Esophagus (tissue), 2 donors: Measurements from ENCODE around the gene UBE2I. TPM values are rescaled to one million over a fixed set of nuclear protein-coding genes. Genes with fewer than 3 reads are reported as not detected.
A peak's percentile ranks its signal among the peaks of the same experiment; 100 is the strongest.

Experiments used
- H3K27ac ChIP-seq, 2 donors: one replicate each; pipeline ENCODE4 v1.5.1; 2013; ENCODE audit warnings: low read depth in 2 of 2, mild to moderate bottlenecking in 2 of 2, inconsistent platforms in 1 of 2, low read length in 1 of 2, moderate library complexity in 1 of 2
- H3K27me3 ChIP-seq, 2 donors: one replicate each; pipeline ENCODE4 v1.6.1; 2013; ENCODE audit warnings: low read length in 2 of 2, control low read depth in 1 of 2, mild to moderate bottlenecking in 1 of 2; ENCODE audit not compliant: insufficient read depth in 2 of 2, control insufficient read depth in 1 of 2
- H3K36me3 ChIP-seq, 2 donors: one replicate each; pipeline ENCODE4 v1.6.1; 2013; ENCODE audit warnings: low read length in 1 of 2; ENCODE audit not compliant: control insufficient read depth in 2 of 2, insufficient read depth in 2 of 2
- H3K4me1 ChIP-seq, 2 donors: one replicate each; pipeline ENCODE4 v1.6.1; 2013; ENCODE audit warnings: low read length in 1 of 2; ENCODE audit not compliant: control insufficient read depth in 2 of 2, insufficient read depth in 2 of 2
- H3K4me3 ChIP-seq, 2 donors: one replicate each; pipeline ENCODE4 v1.5.1; 2013; ENCODE audit warnings: low read length in 2 of 2, mild to moderate bottlenecking in 2 of 2, low read depth in 1 of 2, moderate library complexity in 1 of 2
- H3K9me3 ChIP-seq, 2 donors: one replicate each; pipeline ENCODE4 v1.6.1; 2013; ENCODE audit warnings: mild to moderate bottlenecking in 2 of 2, low read depth in 1 of 2, low read length in 1 of 2, moderate library complexity in 1 of 2; ENCODE audit not compliant: control insufficient read depth in 2 of 2, insufficient read depth in 1 of 2
- WGBS, 2 donors: extraction: QIAGEN DNeasy Blood & Tissue Kit; methylation state at CpG; one replicate each; pipeline ENCODE4 v1.1.7; 2013; 5-methylcytosine and 5-hydroxymethylcytosine counted together
- polyA plus RNA-seq, 2 donors: library from polyadenylated mRNA; stranded (reverse); fragments of 200-250 nt; gene quantifications; one replicate each; pipeline ENCODE4 v1.2.3, GENCODE V29; 2013
- donor health status: healthy with polysubstance abuse.
- donor health status: Bipolar disorder and iron deficiency.

Gene UBE2I
- polyA plus RNA-seq, 2 donors: 35.4 to 56.9 TPM

GRCh38 chr16:1350691-1351090, 41.3 kb downstream of the UBE2I start:
- H3K4me3 ChIP-seq: peak overlapping the region; percentile 78 to 83
- WGBS, 2 donors: 71 to 80% methylated on average over 19 of the region's 19 CpGs
- no peak overlapping the region for H3K27ac ChIP-seq

GRCh38 chr16:1351215-1351581, 41.8 kb downstream of the UBE2I start:
- no peaks in the 10 kb centered on the region for H3K9me3 ChIP-seq
- H3K27me3 ChIP-seq: no peaks in the 10 kb centered on the region
- WGBS, 2 donors: 1% methylated on average over 24 to 35 of the region's 35 CpGs
- H3K27ac ChIP-seq: peak overlapping the region; percentile 22 to 51
- peaks cover 0 to 26% of the 10 kb centered on the region in 2 donors for H3K4me1 ChIP-seq
- H3K36me3 ChIP-seq: peaks cover 0 to 17% of the 10 kb centered on the region in 2 donors
- peak overlapping the region; percentile 78 to 83 for H3K4me3 ChIP-seq

More at GRCh38 chr16:1350691-1351090, 41.3 kb downstream of the UBE2I start:
- Histone ChIP-seq H3K27me3 (no peaks in the 10 kb centered on the region), H3K4me1 (peaks cover 0 to 22% of the 10 kb centered on the region in 2 donors), H3K9me3 (no peaks in the 10 kb centered on the region), H3K36me3 (peaks cover 0 to 17% of the 10 kb centered on the region in 2 donors)

DNA sequence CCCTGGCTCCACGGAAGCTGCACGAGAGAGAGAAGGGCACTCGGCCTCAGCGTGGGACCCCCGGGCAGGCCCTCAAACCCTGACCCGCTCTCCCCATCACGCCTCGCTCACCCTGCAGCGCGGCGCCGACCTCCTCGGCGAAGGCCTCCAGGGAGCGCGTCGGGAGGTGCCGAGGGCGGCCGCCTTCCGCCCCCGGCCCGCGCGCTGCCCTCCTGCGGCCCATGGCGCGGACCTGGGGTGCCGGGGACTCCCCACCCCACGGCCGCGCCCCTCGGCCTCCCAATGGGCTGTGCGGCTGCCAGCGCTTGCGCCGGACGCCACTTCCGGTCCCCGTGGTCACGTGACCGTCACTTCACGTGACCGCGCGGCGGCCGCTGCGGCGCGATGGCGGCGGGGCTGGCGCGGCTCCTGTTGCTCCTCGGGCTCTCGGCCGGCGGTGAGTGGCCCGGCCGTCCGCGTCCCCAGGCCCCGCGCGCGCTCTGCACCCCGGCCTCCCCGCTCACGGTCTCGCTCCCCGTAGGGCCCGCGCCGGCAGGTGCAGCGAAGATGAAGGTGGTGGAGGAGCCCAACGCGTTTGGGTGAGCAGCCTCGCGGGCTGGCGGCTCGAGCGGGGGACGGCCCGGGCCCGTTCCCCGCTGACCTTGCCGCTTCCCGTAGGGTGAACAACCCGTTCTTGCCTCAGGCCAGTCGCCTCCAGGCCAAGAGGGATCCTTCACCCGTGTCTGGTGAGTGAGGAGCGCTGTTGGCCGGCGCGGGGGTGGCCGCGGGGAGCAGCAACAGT, 42.3 kb downstream of the UBE2I start, which contains the start of the genes GNPTG and TSR3:
Gene GNPTG (plus strand): TSS at position 350 of the 781 bp plus-strand sequence. CDS start 35 bp downstream, at position 385.
Gene TSR3 (minus strand): TSS at position 297 of the 781 bp plus-strand sequence. CDS start 74 bp downstream, at position 223.
- H3K9me3 ChIP-seq: no peaks in the 10 kb centered on the region
- peak within 1 kb of the TSS; percentile 78 to 83 for H3K4me3 ChIP-seq
- H3K27me3 ChIP-seq: no peaks in the 10 kb centered on the region
- H3K36me3 ChIP-seq: peaks cover 0 to 17% of the 10 kb centered on the region in 2 donors
- WGBS, 2 donors: 0% methylated on average over 87 to 98 of the region's 98 CpGs
- peak within 1 kb of the TSS; percentile 22 to 51 for H3K27ac ChIP-seq
- H3K4me1 ChIP-seq: peaks cover 0 to 29% of the 10 kb centered on the region in 2 donors

DNA sequence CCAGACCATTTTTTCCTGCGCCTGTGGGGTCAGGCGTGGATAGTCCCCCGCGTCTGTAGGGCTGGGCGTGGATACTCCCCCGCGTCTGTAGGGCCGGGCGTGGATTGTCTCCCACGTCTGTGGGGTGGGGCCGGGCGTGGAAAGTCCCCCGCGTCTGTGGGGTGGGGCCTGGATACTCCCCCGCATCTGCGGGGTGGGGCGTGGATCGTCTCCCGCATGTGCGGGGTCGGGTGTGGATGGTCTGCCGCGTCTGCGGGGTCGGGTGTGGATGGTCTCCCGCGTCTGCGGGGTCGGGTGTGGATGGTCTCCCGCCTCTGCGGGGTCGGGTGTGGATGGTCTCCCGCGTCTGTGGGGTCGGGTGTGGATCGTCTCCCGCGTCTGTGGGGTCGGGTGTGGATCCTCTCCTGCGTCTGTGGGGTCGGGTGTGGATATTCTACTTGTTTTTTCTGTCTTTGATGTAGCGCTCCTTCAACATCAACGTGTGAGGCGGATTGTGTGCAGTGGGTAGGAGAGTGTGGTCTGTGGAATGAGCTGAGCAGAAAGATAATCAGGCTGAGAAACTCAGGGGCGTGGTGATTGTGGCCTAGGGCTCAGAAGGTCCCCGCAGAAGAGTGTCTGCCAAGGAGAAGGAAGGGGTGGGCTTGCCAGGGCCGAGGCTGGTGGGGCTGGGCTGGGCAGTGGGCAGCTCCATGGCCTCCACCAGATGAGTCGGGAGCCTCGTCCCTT, 45.5 kb downstream of the UBE2I start:
- Histone ChIP-seq H3K9me3 (no peaks in the 10 kb centered on the region), H3K27me3 (no peaks in the 10 kb centered on the region), H3K27ac (no peak overlapping the region), H3K4me1 (peaks cover 0 to 21% of the 10 kb centered on the region in 2 donors), H3K4me3 (no peak overlapping the region), H3K36me3 (peaks cover 0 to 3% of the 10 kb centered on the region in 2 donors)
- WGBS, 2 donors: 75 to 80% methylated on average over 49 of the region's 49 CpGs

DNA sequence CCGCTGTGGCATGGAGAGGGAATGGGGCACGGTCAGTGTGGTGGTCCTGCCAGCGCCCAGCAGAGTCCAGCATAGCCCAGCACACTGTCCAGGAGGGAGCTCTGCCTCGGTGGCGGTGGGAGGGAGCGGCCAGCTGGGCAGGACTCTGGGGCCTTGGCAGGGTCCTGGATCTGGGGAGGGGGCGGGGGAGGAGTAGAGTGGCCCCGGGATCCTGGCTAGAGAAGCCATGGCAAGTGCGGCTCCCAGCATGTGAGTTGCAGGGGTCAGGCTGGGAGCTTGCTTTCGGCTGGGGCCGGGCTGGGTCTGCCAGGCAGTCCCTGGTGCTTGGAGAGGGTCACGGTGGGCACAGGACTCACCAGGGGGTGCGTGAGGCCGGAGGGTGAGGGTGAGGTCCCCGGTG, 46.2 kb downstream of the UBE2I start:
- Histone ChIP-seq H3K4me1 (peaks cover 0 to 19% of the 10 kb centered on the region in 2 donors), H3K9me3 (no peaks in the 10 kb centered on the region), H3K4me3 (no peak overlapping the region), H3K27me3 (no peaks in the 10 kb centered on the region), H3K36me3 (peaks cover 0 to 3% of the 10 kb centered on the region in 2 donors), H3K27ac (no peak overlapping the region)
- 81% methylated on average over 15 of the region's 15 CpGs for WGBS, 2 donors

DNA sequence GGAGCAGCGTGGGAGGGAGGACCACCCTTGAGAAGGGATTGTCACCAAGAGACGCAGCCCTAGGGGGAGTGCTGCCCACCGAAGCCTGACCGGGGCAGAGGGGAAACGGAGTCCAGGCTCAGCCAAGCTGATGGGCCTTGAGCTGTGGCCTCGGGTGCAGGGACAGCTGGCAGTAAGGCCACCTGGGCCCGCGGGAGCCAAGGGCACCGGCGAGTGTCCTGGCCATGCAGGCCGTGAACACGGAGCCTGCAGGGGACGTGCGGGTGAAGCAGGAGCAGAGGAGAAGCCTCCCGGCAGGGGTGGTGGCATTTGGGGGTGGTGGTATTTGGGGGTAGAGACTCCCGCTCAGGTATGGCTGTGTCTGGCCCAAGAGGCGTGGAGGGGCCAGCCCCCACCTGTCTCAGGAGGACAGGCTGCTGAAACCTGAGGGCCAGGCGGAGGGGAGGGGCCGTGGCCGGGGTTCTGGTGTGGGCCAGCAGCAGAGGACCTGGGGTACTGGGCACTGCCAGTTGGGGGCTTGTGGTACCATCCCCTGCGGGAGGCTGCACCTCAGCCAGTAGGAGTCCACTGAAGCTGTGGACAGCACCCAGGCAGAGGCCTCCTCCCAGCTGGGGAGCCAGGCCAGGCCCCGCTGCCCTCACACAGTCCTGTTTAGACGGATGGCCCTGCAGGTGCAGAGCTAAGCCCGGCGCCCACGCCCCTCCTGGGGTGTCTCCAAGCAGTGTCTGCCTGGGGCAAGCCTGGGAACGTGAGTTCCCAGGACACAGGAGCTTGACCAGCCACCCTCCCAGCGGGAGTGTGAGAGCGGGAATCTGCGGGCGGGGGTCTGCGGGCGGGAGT, 46.8 kb downstream of the UBE2I start:
- Histone ChIP-seq H3K4me3 (no peak overlapping the region), H3K36me3 (peaks cover 0 to 7% of the 10 kb centered on the region in 2 donors), H3K9me3 (no peaks in the 10 kb centered on the region), H3K27ac (no peak overlapping the region), H3K27me3 (no peaks in the 10 kb centered on the region), H3K4me1 (peaks cover 0 to 14% of the 10 kb centered on the region in 2 donors)
- WGBS, 2 donors: 75 to 78% methylated on average over 31 to 33 of the region's 33 CpGs

DNA sequence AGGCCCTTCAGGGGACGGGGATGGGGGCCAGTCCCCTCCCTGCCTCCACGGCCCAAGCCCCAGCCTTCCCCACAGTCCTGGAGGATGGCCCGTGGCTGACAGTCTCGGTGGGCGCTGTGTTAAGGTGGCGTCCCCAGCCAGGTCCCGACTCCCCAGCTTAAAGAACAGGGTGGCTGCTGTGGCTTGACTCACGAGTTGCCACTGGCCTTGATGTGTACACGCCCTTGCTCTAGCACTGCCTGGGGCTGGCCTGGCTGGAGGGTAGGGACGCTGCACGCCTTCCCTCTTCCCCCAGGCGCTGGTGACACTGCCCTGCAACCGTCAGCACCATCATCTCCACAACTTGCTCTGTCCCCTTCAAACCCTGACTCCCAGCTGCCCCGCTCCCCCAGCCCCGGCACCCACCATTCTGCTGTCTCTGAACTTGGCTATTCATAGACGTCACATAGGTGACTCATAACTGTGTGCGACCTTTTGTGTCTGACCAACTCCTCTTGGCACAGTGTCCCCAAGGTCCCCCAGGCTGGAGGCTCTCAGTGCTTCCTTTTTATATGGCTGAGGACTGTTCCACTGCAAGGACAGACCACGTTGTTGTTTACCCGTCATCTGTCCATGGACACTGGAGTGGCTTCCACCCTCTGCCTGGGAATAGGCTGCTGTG, 48.6 kb downstream of the UBE2I start:
- Histone ChIP-seq H3K27ac (no peak overlapping the region), H3K36me3 (peaks cover 0 to 20% of the 10 kb centered on the region in 2 donors), H3K27me3 (no peaks in the 10 kb centered on the region), H3K4me1 (peaks cover 0 to 11% of the 10 kb centered on the region in 2 donors), H3K9me3 (no peaks in the 10 kb centered on the region), H3K4me3 (no peak overlapping the region)
- 66 to 75% methylated on average over 18 to 19 of the region's 19 CpGs for WGBS, 2 donors

- H3K27me3 ChIP-seq: no peaks in the 10 kb centered on the region
- 92 to 94% methylated on average over 43 of the region's 43 CpGs for WGBS, 2 donors
- no peak overlapping the region for H3K4me3 ChIP-seq
- peaks cover 0 to 7% of the 10 kb centered on the region in 2 donors for H3K4me1 ChIP-seq
- peaks cover 7 to 45% of the 10 kb centered on the region in 2 donors for H3K36me3 ChIP-seq
- H3K9me3 ChIP-seq: no peaks in the 10 kb centered on the region
- H3K27ac ChIP-seq: no peak overlapping the region
Measured at GRCh38 chr16:1361685-1362360, 52.4 kb downstream of the UBE2I start.
